AG09309 (cell line): ENCODE measurements around the gene RPGR.

Experiments used
- DNase-seq: peaks from one replicate; pipeline ENCODE4 v3.0.0-alpha.2; 2010; ENCODE audit warnings: low read depth
- H3K4me3 ChIP-seq: 2 replicates; pipeline ENCODE4 v1.5.1; 2011; ENCODE audit warnings: mild to moderate bottlenecking, low read depth, low read length, moderate library complexity; ENCODE audit not compliant: control insufficient read depth
- TF ChIP-seq, protein P1 (sequence below): IDR thresholded peaks from 2 replicates; pipeline ENCODE4 v1.5.1; 2011; ENCODE audit warnings: mild to moderate bottlenecking, low read depth, low read length, inconsistent platforms; ENCODE audit not compliant: insufficient read depth, control insufficient read depth; ENCODE audit errors: missing control alignments

Gene RPGR

DNA sequence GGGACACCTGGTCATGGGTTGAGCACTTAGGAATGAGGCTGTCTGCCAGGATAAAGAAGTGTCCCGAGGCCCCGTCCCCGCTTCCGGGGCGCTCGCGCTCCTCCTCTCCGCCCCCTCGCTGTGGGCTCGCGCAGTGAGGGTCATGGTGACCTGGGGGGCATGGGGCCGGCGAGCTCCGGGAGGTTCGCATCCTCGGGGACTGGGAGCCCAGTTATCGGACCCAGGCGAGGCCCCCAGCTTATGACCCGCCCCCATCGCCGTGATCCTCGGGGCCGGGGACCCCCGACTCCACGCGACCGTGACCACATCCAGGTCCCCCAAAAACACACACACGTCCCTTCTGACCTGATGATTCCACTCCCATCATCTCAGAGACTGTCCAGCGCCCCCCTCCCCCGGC is 71.3 kb downstream of the RPGR start:
- TF ChIP-seq, protein P1, sequence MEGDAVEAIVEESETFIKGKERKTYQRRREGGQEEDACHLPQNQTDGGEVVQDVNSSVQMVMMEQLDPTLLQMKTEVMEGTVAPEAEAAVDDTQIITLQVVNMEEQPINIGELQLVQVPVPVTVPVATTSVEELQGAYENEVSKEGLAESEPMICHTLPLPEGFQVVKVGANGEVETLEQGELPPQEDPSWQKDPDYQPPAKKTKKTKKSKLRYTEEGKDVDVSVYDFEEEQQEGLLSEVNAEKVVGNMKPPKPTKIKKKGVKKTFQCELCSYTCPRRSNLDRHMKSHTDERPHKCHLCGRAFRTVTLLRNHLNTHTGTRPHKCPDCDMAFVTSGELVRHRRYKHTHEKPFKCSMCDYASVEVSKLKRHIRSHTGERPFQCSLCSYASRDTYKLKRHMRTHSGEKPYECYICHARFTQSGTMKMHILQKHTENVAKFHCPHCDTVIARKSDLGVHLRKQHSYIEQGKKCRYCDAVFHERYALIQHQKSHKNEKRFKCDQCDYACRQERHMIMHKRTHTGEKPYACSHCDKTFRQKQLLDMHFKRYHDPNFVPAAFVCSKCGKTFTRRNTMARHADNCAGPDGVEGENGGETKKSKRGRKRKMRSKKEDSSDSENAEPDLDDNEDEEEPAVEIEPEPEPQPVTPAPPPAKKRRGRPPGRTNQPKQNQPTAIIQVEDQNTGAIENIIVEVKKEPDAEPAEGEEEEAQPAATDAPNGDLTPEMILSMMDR: no peak
- H3K4me3 ChIP-seq: no peak overlapping the region
- no peak for DNase-seq

DNA sequence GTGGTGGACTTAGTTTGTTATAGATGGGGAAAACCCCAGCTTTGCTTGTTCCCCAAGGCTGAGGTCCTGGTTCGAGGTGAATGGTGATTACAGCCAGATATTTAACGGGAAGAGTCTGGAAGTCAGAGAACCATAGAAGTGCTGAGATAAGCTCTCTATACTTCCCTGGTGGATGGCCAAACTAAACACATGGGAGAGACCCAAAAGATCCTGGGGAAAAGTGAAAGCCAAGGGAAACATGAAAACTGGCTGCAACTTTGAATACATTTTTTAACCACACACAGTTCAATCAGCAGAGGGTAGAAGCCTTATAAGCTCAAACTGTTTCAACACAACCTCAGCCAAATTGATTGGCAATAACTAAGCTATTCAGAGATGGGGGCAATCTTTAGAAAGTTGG is 77.3 kb downstream of the RPGR start:
- DNase-seq: no peak
- no peak overlapping the region for H3K4me3 ChIP-seq
- TF ChIP-seq, protein P1: no peak

DNA sequence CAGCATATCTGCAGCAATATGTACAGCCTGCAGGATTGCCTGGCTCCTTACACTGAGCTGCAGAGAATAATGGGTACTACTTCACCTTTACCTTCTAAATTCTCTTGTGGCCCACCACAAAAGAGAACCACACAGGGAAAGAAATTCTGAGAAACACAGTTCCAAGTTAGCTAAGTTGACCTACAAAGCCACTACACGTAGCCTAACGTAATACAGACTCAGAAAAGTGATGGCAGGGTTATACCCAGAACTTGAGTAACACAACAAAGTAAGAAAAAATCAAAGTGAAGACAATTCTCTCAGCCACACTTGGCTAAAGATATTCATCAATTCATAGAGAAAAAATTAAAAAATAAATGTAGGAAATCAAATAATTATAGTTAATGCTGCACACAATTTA is 80.3 kb downstream of the RPGR start:
- H3K4me3 ChIP-seq: no peak overlapping the region

DNA sequence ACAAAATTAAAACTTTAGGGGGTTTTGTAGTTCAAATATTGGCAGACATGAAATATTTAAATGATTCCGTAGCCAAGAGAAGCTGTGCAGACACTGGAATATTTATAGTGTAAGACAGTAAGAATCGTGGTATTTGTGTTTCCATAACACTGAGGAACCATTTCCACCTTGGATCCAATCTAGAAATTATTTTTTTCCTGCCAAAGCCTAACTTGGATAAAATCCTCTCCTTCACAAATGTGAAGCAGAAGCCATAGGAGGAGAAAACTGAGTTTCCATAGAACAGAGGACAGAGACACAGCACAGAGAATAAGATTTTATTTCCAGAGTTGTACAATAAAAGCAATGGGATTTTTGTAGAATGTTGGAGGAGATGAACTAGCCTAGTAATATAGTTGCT is 86.8 kb downstream of the RPGR start:
- DNase-seq: no peak
- TF ChIP-seq, protein P1: no peak
- no peak overlapping the region for H3K4me3 ChIP-seq

More for the DNA sequence above, 80.3 kb downstream of the RPGR start:
- TF ChIP-seq, protein P1: no peak
- no peak for DNase-seq

DNA sequence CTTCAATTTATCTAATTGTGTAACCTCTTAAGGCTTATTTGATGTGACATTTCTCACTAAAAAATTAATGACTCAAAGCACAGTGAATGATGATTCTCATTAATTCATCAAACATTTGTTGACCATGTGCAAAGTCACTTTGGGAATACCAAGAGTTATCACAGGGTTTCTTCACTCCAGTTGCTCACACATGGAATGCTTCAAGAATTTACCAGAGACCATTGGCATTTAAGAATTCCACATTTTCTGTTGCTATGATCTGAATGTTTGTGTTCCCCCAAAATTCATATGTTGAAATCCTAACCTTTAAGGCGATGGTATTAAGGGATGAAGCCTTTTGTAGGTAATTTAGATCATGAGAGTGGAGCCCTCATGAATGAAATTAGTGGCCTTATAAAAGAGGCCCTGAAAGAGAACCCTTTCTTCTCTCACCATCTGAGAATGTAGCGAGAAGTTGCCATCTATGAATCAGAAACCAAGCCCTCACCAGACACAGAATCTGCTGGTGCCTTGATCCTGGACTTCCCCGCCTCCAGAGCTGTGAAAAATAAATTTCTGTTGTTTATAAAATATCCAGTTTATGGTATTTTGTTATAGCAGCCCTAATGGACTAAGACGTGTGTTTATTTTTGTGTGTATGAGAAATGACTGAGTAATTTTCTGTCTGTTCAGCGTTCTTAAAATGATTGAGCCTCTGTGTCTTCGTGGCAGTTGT is 90.3 kb downstream of the RPGR start:
- TF ChIP-seq, protein P1: no peak

DNA sequence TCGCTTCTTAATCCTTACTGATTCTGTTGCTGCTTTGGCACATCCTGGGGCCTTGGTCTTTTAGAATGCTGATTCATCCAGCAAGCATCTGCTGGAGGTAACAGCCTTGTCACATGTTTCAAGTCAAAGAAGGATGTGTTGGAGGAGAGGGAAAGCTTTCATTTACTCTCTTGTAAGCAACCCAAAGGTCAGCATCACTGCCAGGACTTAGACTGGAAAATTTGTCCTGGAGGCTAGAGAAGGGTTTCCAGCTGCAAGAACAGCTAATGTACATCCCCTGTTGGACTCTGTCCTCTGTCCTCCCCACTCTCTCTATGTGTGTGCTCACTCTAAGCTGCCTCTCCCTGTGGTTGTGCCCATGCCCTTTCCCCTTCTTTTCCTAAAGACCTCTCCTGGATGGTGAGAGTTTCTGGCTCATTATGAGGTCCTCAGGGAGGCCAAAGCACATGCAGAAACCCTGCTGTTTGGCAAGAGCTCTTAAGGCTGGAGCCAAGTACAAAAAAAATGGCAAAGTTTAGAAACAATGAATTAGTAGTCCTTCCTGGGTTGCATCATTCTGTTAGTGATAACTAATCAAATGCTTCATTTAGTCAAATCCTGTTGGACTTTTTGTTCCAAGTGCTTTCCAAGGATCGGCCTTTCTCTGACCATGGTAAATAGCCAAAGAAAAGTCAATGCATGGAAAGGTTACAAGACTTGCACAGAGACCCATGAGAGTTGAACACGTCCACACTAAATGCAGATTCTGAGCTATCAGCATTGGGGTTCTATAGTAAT is 93.2 kb downstream of the RPGR start:
- TF ChIP-seq, protein P1: no peak
- no peak overlapping the region for H3K4me3 ChIP-seq
- DNase-seq: peak; percentile 37

More for the DNA sequence above, 90.3 kb downstream of the RPGR start:
- H3K4me3 ChIP-seq: no peak overlapping the region
- DNase-seq: no peak
